ENCODE measurements around the gene PDGFA.

DNA sequence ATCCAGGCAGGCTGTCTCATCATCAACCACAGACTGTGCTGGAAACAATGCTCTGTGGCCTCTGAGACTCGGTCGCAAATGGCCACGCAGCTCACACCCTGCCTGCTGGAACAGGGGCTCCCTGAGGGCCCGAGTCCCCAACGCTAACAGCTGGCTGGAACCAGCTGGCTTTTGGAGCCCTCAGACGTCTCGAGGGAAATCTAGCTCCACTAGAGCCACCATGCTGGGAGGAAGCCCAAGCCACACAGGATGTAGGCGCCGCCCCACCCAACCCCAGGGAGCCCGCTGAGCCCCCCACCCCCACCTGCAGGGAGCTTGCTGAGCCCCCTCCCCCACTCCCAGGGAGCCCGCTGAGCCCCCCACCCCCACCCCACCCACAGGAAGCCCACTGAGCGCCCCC, 21.4 kb upstream of the PDGFA start:
- TF ChIP-seq, protein P1, sequence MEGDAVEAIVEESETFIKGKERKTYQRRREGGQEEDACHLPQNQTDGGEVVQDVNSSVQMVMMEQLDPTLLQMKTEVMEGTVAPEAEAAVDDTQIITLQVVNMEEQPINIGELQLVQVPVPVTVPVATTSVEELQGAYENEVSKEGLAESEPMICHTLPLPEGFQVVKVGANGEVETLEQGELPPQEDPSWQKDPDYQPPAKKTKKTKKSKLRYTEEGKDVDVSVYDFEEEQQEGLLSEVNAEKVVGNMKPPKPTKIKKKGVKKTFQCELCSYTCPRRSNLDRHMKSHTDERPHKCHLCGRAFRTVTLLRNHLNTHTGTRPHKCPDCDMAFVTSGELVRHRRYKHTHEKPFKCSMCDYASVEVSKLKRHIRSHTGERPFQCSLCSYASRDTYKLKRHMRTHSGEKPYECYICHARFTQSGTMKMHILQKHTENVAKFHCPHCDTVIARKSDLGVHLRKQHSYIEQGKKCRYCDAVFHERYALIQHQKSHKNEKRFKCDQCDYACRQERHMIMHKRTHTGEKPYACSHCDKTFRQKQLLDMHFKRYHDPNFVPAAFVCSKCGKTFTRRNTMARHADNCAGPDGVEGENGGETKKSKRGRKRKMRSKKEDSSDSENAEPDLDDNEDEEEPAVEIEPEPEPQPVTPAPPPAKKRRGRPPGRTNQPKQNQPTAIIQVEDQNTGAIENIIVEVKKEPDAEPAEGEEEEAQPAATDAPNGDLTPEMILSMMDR (IDR thresholded peaks at IDR 0.05) = no peak
- no peak for TF ChIP-seq POLR2A (IDR thresholded peaks at IDR 0.05)
